Fibroblast of lung (primary cell): ENCODE measurements around the gene SHLD2. TPM values are rescaled to one million over a fixed set of nuclear protein-coding genes. Genes with fewer than 3 reads are reported as not detected.
A peak's percentile ranks its signal among the peaks of the same experiment; 100 is the strongest.
"Not testable (repeated sequence)": the region's sequence is repeated elsewhere in the genome, so short reads cannot be mapped to it uniquely, and the experiment has no call there.

Experiments
- DNase-seq, 2 donors: peaks; one replicate each; pipeline versions ENCODE4 v3.0.0 to v3.0.0-alpha.2; 2010; ENCODE audit warnings: low read depth in 2 of 2
- H2AFZ ChIP-seq: 2 replicates; pipeline ENCODE4 v1.5.1; 2012; ENCODE audit warnings: low read length, control low read depth, inconsistent platforms
- H3K27ac ChIP-seq: 2 replicates; pipeline ENCODE4 v1.5.1; 2011; ENCODE audit warnings: low read length, control low read depth; ENCODE audit not compliant: insufficient read depth
- H3K27me3 ChIP-seq: 2 replicates; pipeline ENCODE4 v1.5.1; 2011; ENCODE audit warnings: mild to moderate bottlenecking, low read length; ENCODE audit not compliant: control insufficient read depth, insufficient read depth
- H3K36me3 ChIP-seq: 2 replicates; pipeline ENCODE4 v1.5.1; 2011; ENCODE audit warnings: low read length; ENCODE audit not compliant: control insufficient read depth, insufficient read depth
- H3K4me1 ChIP-seq: 2 replicates; pipeline ENCODE4 v1.5.1; 2011; ENCODE audit warnings: low read length; ENCODE audit not compliant: control insufficient read depth, insufficient read depth; ENCODE audit errors: extremely low read depth
- H3K4me2 ChIP-seq: 2 replicates; pipeline ENCODE4 v1.5.1; 2011; ENCODE audit warnings: low read length, control low read depth; ENCODE audit not compliant: insufficient read depth; ENCODE audit errors: extremely low read depth
- H3K4me3 ChIP-seq, 4 experiments: fragments of 200-600 bp in 1 of 4; sonication (generic) in 1 of 4; replicated peaks in 1 of 4; 2 replicates each; pipeline ENCODE4 v1.5.1; 2011 to 2016; ENCODE audit warnings: low read length in 4 of 4, low read depth in 3 of 4, mild to moderate bottlenecking in 3 of 4, control low read depth in 2 of 4, inconsistent platforms in 1 of 4, mixed read lengths in 1 of 4; ENCODE audit not compliant: insufficient read depth in 1 of 4; ENCODE audit errors: control extremely low read depth in 1 of 4
- H3K79me2 ChIP-seq: 2 replicates; pipeline ENCODE4 v1.5.1; 2012; ENCODE audit warnings: mild to moderate bottlenecking, low read length, inconsistent platforms; ENCODE audit not compliant: control insufficient read depth, insufficient read depth
- H3K9ac ChIP-seq: 2 replicates; pipeline ENCODE4 v1.5.1; 2011; ENCODE audit warnings: mild to moderate bottlenecking, low read length, control low read depth; ENCODE audit not compliant: insufficient read depth
- H3K9me3 ChIP-seq: 2 replicates; pipeline ENCODE4 v1.5.1; 2012; ENCODE audit warnings: low read depth, low read length; ENCODE audit not compliant: control insufficient read depth, insufficient read depth
- H4K20me1 ChIP-seq: 2 replicates; pipeline ENCODE4 v1.5.1; 2011; ENCODE audit warnings: low read length; ENCODE audit not compliant: control insufficient read depth, insufficient read depth; ENCODE audit errors: extremely low read depth
- CTCF ChIP-seq, 2 donors: IDR thresholded peaks in 1 of 2; conservative IDR thresholded peaks in 1 of 2; 1 replicate in 1 of 2; 2 replicates in 1 of 2; pipeline ENCODE4 v1.5.1; 2011 to 2012; ENCODE audit warnings: low read length in 2 of 2, control low read depth in 1 of 2, inconsistent platforms in 1 of 2, low read depth in 1 of 2, mild to moderate bottlenecking in 1 of 2
- EZH2 ChIP-seq: IDR thresholded peaks from 2 replicates; pipeline ENCODE4 v1.5.1; 2012; ENCODE audit warnings: low read length, control low read depth, mild to moderate bottlenecking; ENCODE audit errors: missing control alignments
- polyA plus RNA-seq, 2 donors: library from polyadenylated mRNA; depleted of rRNA in 1 of 2; stranded (reverse) in 1 of 2; unstranded in 1 of 2; fragments of >200 nt; gene quantifications; 2 replicates each; pipeline ENCODE4 v1.2.1, GENCODE V29; 2011 to 2012; ENCODE audit warnings: missing spikeins in 1 of 2
- total RNA-seq: library from RNA; depleted of rRNA; stranded (reverse); fragments of >200 nt; gene quantifications from 2 replicates; pipeline ENCODE4 v1.2.1, GENCODE V29; 2014

The SHLD2 gene
- total and polyA plus RNA-seq, 2 donors (not counting 1 experiment from before 2014, with no cell fraction given) = 21.6 to 26.3 TPM

- Histone ChIP-seq H2AFZ (no peak overlapping the region), H3K4me1 (peaks cover 11% of the 10 kb centered on the region), H3K9ac (no peak overlapping the region), H3K4me3 (no peak overlapping the region), H3K36me3 (no peaks in the 10 kb centered on the region), H4K20me1 (no peaks in the 10 kb centered on the region), H3K9me3 (no peaks in the 10 kb centered on the region), H3K4me2 (no peak overlapping the region), H3K79me2 (peaks cover 30% of the 10 kb centered on the region), H3K27ac (no peak overlapping the region), H3K27me3 (no peaks in the 10 kb centered on the region)
- DNase-seq = no peak
- TF ChIP-seq EZH2 (no peak), CTCF (conservative IDR thresholded peaks at IDR 0.05 in 1 of 2, IDR thresholded peaks at IDR 0.05 in 1 of 2; ENCODE audit: low read depth in 1 of 2, low read length in 2 of 2) (no peak)
Observed at GRCh38 chr10:87079106-87079836, 15.7 kb upstream of the SHLD2 start.

GRCh38 chr10:87080621-87081020 lies 14.4 kb upstream of the SHLD2 start:
- not testable (repeated sequence) for DNase-seq, H3K9me3 ChIP-seq, H4K20me1 ChIP-seq, H2AFZ ChIP-seq, H3K27ac ChIP-seq, H3K4me3 ChIP-seq, H3K36me3 ChIP-seq, H3K4me2 ChIP-seq, H3K27me3 ChIP-seq, H3K9ac ChIP-seq
- Histone ChIP-seq H3K79me2 (peaks cover 33% of the 10 kb centered on the region), H3K4me1 (peaks cover 18% of the 10 kb centered on the region)

GRCh38 chr10:87081574-87081973 lies 13.4 kb upstream of the SHLD2 start:
- Histone ChIP-seq H3K4me2 (peak overlapping the region; percentile 23), H3K27ac (peak overlapping the region; percentile 91), H3K4me1 (peaks cover 18% of the 10 kb centered on the region), H3K79me2 (peaks cover 38% of the 10 kb centered on the region)
- H3K4me3 ChIP-seq, H3K9me3 ChIP-seq, H2AFZ ChIP-seq, DNase-seq, H3K27me3 ChIP-seq, H3K9ac ChIP-seq, H3K36me3 ChIP-seq, H4K20me1 ChIP-seq: not testable (repeated sequence)

GRCh38 chr10:87082219-87082618 lies 12.8 kb upstream of the SHLD2 start:
- H3K9ac ChIP-seq, H2AFZ ChIP-seq, H4K20me1 ChIP-seq, H3K9me3 ChIP-seq, H3K4me3 ChIP-seq, H3K27me3 ChIP-seq, H3K36me3 ChIP-seq: not testable (repeated sequence)
- DNase-seq = peak; percentile 80 to 83
- Histone ChIP-seq H3K79me2 (peaks cover 44% of the 10 kb centered on the region), H3K4me1 (peaks cover 18% of the 10 kb centered on the region), H3K4me2 (peak overlapping the region; percentile 37), H3K27ac (peak overlapping the region; percentile 91)

GRCh38 chr10:87083576-87084290 lies 11.3 kb upstream of the SHLD2 start:
- H2AFZ ChIP-seq, H3K36me3 ChIP-seq, H4K20me1 ChIP-seq, H3K9me3 ChIP-seq, H3K27me3 ChIP-seq: not testable (repeated sequence)
- DNase-seq = peak; percentile 80 to 90
- peak overlapping the region in 1 of 4 experiments; percentile 5 for H3K4me3 ChIP-seq
- peaks cover 18% of the 10 kb centered on the region for H3K4me1 ChIP-seq
- H3K9ac ChIP-seq = peak overlapping the region; percentile 52
- H3K79me2 ChIP-seq = peaks cover 46% of the 10 kb centered on the region
- peak overlapping the region; percentile 91 for H3K27ac ChIP-seq
- H3K4me2 ChIP-seq = peak overlapping the region; percentile 17
